ENCODE results near the gene BSX. TPM values are rescaled to one million over a fixed set of nuclear protein-coding genes. Genes with fewer than 3 reads are reported as not detected.

The BSX gene
- total RNA-seq, 1 donor from 2014 or later = not detected

GRCh38 chr11:122938557-122938956 is 43.1 kb downstream of the BSX start:
- H3K27me3 Mint-ChIP-seq = no peaks in the 10 kb centered on the region
- H3K36me3 Mint-ChIP-seq = no peaks in the 10 kb centered on the region
- H3K9me3 Mint-ChIP-seq = peaks cover 4% of the 10 kb centered on the region
- H3K4me3 Mint-ChIP-seq = no peak overlapping the region
- no peak overlapping the region for H3K27ac Mint-ChIP-seq
- no peaks in the 10 kb centered on the region for H3K4me1 Mint-ChIP-seq (ENCODE audit: unreplicated experiment)
- DNase-seq (ENCODE audit: extremely low spot score, unreplicated experiment) = no peak
- TF ChIP-seq CTCF (conservative IDR thresholded peaks at IDR 0.05) = no peak

GRCh38 chr11:122937983-122938382 is 43.7 kb downstream of the BSX start:
- Mint-ChIP-seq H3K4me1 (ENCODE audit: unreplicated experiment) (no peaks in the 10 kb centered on the region), H3K27ac (no peak overlapping the region), H3K27me3 (no peaks in the 10 kb centered on the region), H3K4me3 (no peak overlapping the region), H3K9me3 (peaks cover 4% of the 10 kb centered on the region), H3K36me3 (no peaks in the 10 kb centered on the region)
- no peak for DNase-seq (ENCODE audit: extremely low spot score, unreplicated experiment)
- TF ChIP-seq CTCF (conservative IDR thresholded peaks at IDR 0.05) = no peak

- Mint-ChIP-seq H3K4me3 (no peak overlapping the region), H3K27ac (no peak overlapping the region), H3K4me1 (ENCODE audit: unreplicated experiment) (no peaks in the 10 kb centered on the region), H3K27me3 (peaks cover 3% of the 10 kb centered on the region), H3K9me3 (peaks cover 4% of the 10 kb centered on the region), H3K36me3 (no peaks in the 10 kb centered on the region)
- no peak for TF ChIP-seq CTCF (conservative IDR thresholded peaks at IDR 0.05)
- no peak for DNase-seq (ENCODE audit: extremely low spot score, unreplicated experiment)
These were observed 48.2 kb downstream of the BSX start for GRCh38 chr11:122933416-122933815.

- no peak for TF ChIP-seq CTCF (conservative IDR thresholded peaks at IDR 0.05)
- Mint-ChIP-seq H3K4me3 (no peak overlapping the region), H3K4me1 (ENCODE audit: unreplicated experiment) (no peaks in the 10 kb centered on the region), H3K27me3 (peaks cover 3% of the 10 kb centered on the region), H3K36me3 (no peaks in the 10 kb centered on the region), H3K9me3 (peaks cover 4% of the 10 kb centered on the region), H3K27ac (no peak overlapping the region)
- DNase-seq (ENCODE audit: extremely low spot score, unreplicated experiment) = no peak
These were observed 50.1 kb downstream of the BSX start for GRCh38 chr11:122931510-122931909.

Other genes with a start within 250 kb of the BSX start
- gene CRTAM, start 143.3 kb downstream of the BSX start, total RNA-seq (ENCODE audit: low replicate concordance) = not detected in 2 replicates
- 3.7 and 4.2 TPM in 2 replicates for gene JHY, start 99.1 kb downstream of the BSX start, total RNA-seq (ENCODE audit: low replicate concordance)
- 1,178 and 1,213 TPM in 2 replicates for gene HSPA8, start 80.3 kb upstream of the BSX start, total RNA-seq (ENCODE audit: low replicate concordance)
- 3.6 and 65.7 TPM in 2 replicates for gene CLMP, start 213.4 kb upstream of the BSX start, total RNA-seq (ENCODE audit: low replicate concordance)

Measured in type B pancreatic cell (in vitro differentiated cells).